ENCODE results near the gene KLF6.
A peak's percentile ranks its signal among the peaks of the same experiment; 100 is the strongest.

Gene KLF6

DNA sequence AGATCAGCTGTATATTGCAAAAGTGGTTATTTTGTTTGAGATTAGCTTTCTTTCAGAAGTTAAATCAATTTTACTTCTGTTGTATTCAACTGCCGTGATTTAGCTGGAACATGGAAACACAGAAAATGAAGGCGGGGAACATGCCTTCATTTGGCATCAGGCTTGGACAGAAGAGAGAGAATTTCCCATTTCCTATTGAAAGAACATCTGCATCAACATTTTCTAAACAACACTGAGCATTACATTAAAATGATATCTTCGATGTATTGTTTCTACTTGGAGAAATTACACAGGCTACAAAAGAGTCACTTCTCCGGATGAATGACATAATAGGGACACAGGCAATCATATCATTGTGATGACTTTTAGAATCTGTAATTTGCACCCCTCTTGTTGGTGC, 46.6 kb upstream of the KLF6 start:
- TF ChIP-seq, protein P1, sequence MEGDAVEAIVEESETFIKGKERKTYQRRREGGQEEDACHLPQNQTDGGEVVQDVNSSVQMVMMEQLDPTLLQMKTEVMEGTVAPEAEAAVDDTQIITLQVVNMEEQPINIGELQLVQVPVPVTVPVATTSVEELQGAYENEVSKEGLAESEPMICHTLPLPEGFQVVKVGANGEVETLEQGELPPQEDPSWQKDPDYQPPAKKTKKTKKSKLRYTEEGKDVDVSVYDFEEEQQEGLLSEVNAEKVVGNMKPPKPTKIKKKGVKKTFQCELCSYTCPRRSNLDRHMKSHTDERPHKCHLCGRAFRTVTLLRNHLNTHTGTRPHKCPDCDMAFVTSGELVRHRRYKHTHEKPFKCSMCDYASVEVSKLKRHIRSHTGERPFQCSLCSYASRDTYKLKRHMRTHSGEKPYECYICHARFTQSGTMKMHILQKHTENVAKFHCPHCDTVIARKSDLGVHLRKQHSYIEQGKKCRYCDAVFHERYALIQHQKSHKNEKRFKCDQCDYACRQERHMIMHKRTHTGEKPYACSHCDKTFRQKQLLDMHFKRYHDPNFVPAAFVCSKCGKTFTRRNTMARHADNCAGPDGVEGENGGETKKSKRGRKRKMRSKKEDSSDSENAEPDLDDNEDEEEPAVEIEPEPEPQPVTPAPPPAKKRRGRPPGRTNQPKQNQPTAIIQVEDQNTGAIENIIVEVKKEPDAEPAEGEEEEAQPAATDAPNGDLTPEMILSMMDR (conservative IDR thresholded peaks at IDR 0.05; ENCODE audit: low read depth, low read length), result no peak
- Histone ChIP-seq H3K79me2 (ENCODE audit: insufficient read depth, low read depth) (no peaks in the 10 kb centered on the region), H3K4me3 (IDR thresholded peaks at IDR 0.05; ENCODE audit: insufficient read depth, low read depth, low read length) (no peak overlapping the region), H4K20me1 (ENCODE audit: insufficient read depth) (no peaks in the 10 kb centered on the region), H3K27me3 (ENCODE audit: insufficient read depth, low read depth) (no peaks in the 10 kb centered on the region), H3K36me3 (ENCODE audit: insufficient read depth) (no peaks in the 10 kb centered on the region), H2AFZ (ENCODE audit: low read depth) (no peak overlapping the region), H3K27ac (no peak overlapping the region), H3K4me2 (peak overlapping the region; percentile 49; the same call in 1 of the 2 replicates), H3K4me1 (ENCODE audit: low read depth, poor library complexity, severe bottlenecking) (peaks cover 54% of the 10 kb centered on the region), H3K9ac (no peak overlapping the region)

DNA sequence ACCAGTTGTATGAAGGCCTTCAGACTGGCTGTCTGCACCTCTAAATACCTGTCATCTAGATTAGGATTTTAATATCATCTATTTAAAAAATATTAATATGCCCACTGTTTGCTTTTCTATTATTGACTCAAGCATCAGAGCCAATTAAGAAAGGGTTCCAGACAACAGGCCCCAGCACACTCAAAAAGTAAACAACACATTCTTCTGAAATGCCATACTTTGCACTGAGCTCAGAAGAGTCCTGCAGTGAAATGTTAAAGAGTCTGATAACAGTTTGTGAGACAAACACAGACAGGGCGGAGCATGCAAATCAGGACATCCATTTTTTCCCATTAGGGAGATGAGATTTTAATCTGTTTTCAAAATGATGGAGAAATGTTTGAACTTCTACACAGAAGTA, 45.9 kb upstream of the KLF6 start:
- Histone ChIP-seq H3K79me2 (ENCODE audit: insufficient read depth, low read depth) (no peaks in the 10 kb centered on the region), H3K36me3 (ENCODE audit: insufficient read depth) (no peaks in the 10 kb centered on the region), H3K4me3 (IDR thresholded peaks at IDR 0.05; ENCODE audit: insufficient read depth, low read depth, low read length) (no peak overlapping the region), H3K4me1 (ENCODE audit: low read depth, poor library complexity, severe bottlenecking) (peaks cover 47% of the 10 kb centered on the region), H3K4me2 (no peak overlapping the region), H3K27ac (no peak overlapping the region), H3K27me3 (ENCODE audit: insufficient read depth, low read depth) (no peaks in the 10 kb centered on the region), H2AFZ (ENCODE audit: low read depth) (no peak overlapping the region), H3K9ac (no peak overlapping the region), H4K20me1 (ENCODE audit: insufficient read depth) (no peaks in the 10 kb centered on the region)
- TF ChIP-seq, protein P1 (conservative IDR thresholded peaks at IDR 0.05; ENCODE audit: low read depth, low read length), result no peak

DNA sequence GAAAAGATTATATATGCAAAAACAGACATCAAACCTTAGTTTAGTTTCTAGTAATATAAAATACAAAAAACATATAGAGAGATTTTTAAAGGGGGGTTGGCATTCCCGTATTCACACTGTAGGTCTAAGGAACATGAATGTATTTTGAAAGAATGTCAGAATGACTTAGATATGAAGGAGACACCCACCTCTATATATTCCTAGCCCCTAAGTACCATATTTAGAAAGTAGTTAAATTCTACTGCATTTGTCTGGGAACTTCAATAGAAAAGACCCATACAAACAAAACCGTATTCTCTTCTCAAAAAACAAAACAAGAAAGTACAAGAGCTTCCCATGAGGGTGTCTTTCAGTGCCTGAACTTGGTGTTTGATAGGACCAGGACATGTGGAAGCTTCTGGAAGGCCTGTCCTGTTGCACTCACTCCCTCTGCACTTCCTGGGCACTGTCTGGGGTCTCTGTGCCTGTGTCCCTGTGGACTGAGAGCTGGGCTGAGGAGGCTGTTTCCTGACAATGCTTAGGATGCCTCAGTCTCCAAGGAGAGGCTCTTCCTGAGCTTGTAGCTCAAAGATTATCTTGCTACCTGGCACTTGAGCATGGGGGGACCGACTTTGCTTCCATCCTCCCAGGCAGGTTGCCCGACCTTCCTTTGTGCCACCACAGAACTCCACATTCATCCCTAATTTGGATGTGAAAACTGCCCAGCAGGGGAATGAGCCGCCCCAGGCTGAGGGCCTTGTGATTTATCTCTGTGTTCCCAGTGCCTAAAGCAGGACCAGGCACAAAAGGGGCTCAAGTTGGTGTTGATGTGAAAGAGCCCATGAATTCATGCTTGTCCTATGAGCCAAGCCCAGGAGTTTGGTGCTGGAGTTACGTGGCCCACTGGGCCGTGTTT, 44.4 kb upstream of the KLF6 start:
- TF ChIP-seq, protein P1 (conservative IDR thresholded peaks at IDR 0.05; ENCODE audit: low read depth, low read length), result no peak
- Histone ChIP-seq H4K20me1 (ENCODE audit: insufficient read depth) (no peaks in the 10 kb centered on the region), H3K27me3 (ENCODE audit: insufficient read depth, low read depth) (no peaks in the 10 kb centered on the region), H3K27ac (no peak overlapping the region), H2AFZ (ENCODE audit: low read depth) (peak overlapping the region; percentile 21), H3K79me2 (ENCODE audit: insufficient read depth, low read depth) (no peaks in the 10 kb centered on the region), H3K4me1 (ENCODE audit: low read depth, poor library complexity, severe bottlenecking) (peaks cover 43% of the 10 kb centered on the region), H3K4me3 (IDR thresholded peaks at IDR 0.05; ENCODE audit: insufficient read depth, low read depth, low read length) (no peak overlapping the region), H3K36me3 (ENCODE audit: insufficient read depth) (no peaks in the 10 kb centered on the region), H3K4me2 (peak overlapping the region; percentile 39), H3K9ac (0 out of 2 replicates have a peak overlapping the region, but pooled peaks have one; percentile 6)

DNA sequence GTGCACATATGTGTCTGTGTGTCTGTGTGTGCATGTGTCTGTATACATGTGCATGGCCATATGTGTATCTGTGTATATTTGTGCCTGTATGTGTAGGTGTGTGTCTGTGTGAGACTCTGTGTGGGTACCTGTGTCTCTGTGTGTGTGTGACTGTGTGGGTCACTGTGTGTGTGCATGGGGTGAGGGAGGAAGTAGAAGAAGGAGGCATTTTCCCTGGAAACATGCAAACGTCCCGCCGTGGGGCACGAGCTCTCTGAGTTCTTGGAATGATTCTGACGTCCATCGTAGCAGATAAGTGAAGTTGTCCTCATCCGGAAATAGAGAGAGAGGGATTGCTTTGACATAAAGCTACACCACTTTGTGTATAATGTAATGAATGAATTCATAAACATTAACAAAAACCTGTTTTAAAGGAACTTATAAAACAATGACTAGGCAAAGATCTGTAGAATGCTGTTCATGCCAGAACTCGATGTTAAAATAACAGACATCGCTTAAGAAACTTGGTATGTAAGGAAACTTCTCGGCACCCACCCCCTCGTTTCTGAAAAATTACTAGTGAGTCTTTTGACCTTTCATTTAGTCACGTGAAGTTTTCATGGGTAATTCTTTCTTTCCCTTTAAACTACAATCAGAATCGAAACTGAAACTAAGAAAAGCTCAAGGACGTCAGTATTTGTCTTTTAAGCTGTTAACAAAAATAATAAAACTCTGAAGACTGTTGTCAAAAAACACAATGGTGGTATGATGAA, 43.6 kb upstream of the KLF6 start:
- Histone ChIP-seq H3K4me3 (IDR thresholded peaks at IDR 0.05; ENCODE audit: insufficient read depth, low read depth, low read length) (no peak overlapping the region), H3K36me3 (ENCODE audit: insufficient read depth) (no peaks in the 10 kb centered on the region), H2AFZ (ENCODE audit: low read depth) (peak overlapping the region; percentile 21), H3K9ac (0 out of 2 replicates have a peak overlapping the region, but pooled peaks have one; percentile 6), H3K79me2 (ENCODE audit: insufficient read depth, low read depth) (no peaks in the 10 kb centered on the region), H3K27ac (no peak overlapping the region), H3K4me2 (peak overlapping the region; percentile 39), H3K4me1 (ENCODE audit: low read depth, poor library complexity, severe bottlenecking) (peaks cover 43% of the 10 kb centered on the region), H4K20me1 (ENCODE audit: insufficient read depth) (no peaks in the 10 kb centered on the region), H3K27me3 (ENCODE audit: insufficient read depth, low read depth) (no peaks in the 10 kb centered on the region)
- TF ChIP-seq, protein P1 (conservative IDR thresholded peaks at IDR 0.05; ENCODE audit: low read depth, low read length), result no peak

All from KMS-11 (cell line).